Liver (tissue), 9 donors: ENCODE data around the gene TBCD. TPM values are rescaled to one million over a fixed set of nuclear protein-coding genes. Genes with fewer than 3 reads are reported as not detected.

ENCODE experiments used
- DNase-seq: peaks from one replicate; pipeline ENCODE4 v3.0.0-alpha.2; 2017; ENCODE audit warnings: low spot score
- H3K27ac ChIP-seq, 2 donors: one replicate each; pipeline ENCODE4 v1.7.0; 2013; ENCODE audit warnings: inconsistent platforms in 2 of 2, low read length in 2 of 2, control low read depth in 1 of 2, low read depth in 1 of 2, mild to moderate bottlenecking in 1 of 2
- H3K27me3 ChIP-seq, 4 donors: one replicate each; pipeline versions ENCODE4 v1.6.1 to v1.7.0; 2013; ENCODE audit warnings: low read length in 3 of 4, inconsistent platforms in 1 of 4, mild to moderate bottlenecking in 1 of 4, moderate library complexity in 1 of 4; ENCODE audit not compliant: control insufficient read depth in 4 of 4, insufficient read depth in 4 of 4
- H3K36me3 ChIP-seq, 4 donors: one replicate each; pipeline versions ENCODE4 v1.6.1 to v1.7.0; 2013; ENCODE audit warnings: low read length in 3 of 4, mild to moderate bottlenecking in 3 of 4, low read depth in 1 of 4, moderate library complexity in 1 of 4; ENCODE audit not compliant: control insufficient read depth in 4 of 4, insufficient read depth in 3 of 4
- H3K4me1 ChIP-seq, 4 donors: one replicate each; pipeline versions ENCODE4 v1.6.1 to v1.7.0; 2013; ENCODE audit warnings: low read length in 3 of 4, mild to moderate bottlenecking in 3 of 4, moderate library complexity in 1 of 4; ENCODE audit not compliant: control insufficient read depth in 4 of 4, insufficient read depth in 4 of 4
- H3K4me3 ChIP-seq, 3 donors: one replicate each; pipeline versions ENCODE4 v1.6.1 to v1.7.0; 2013; ENCODE audit warnings: low read length in 3 of 3, control low read depth in 1 of 3, low read depth in 1 of 3, mild to moderate bottlenecking in 1 of 3
- H3K9ac ChIP-seq, 2 donors: one replicate each; pipeline ENCODE4 v1.7.0; 2013; ENCODE audit warnings: low read length in 2 of 2, mild to moderate bottlenecking in 2 of 2, moderate library complexity in 2 of 2, control low read depth in 1 of 2, low read depth in 1 of 2
- H3K9me3 ChIP-seq, 4 donors: one replicate each; pipeline versions ENCODE4 v1.6.1 to v1.7.0; 2013; ENCODE audit warnings: low read length in 3 of 4; ENCODE audit not compliant: control insufficient read depth in 4 of 4
- ATF3 ChIP-seq: IDR thresholded peaks from 2 replicates; pipeline ENCODE4 v1.6.1; 2016; ENCODE audit warnings: antibody characterized with exemption
- EGR1 ChIP-seq, 2 donors: IDR thresholded peaks; 2 replicates each; pipeline ENCODE4 v1.6.1; 2016 to 2018; ENCODE audit warnings: antibody characterized with exemption in 2 of 2, low read depth in 2 of 2
- FOXA1 ChIP-seq: IDR thresholded peaks from 2 replicates; pipeline ENCODE4 v1.6.1; 2016; ENCODE audit warnings: antibody characterized with exemption
- FOXA2 ChIP-seq: IDR thresholded peaks from 2 replicates; pipeline ENCODE4 v1.6.1; 2016; ENCODE audit warnings: antibody characterized with exemption
- GABPA ChIP-seq, 2 donors: IDR thresholded peaks in 1 of 2; conservative IDR thresholded peaks in 1 of 2; 2 replicates each; pipeline ENCODE4 v1.6.1; 2016; ENCODE audit warnings: antibody characterized with exemption in 2 of 2, mild to moderate bottlenecking in 1 of 2, moderate library complexity in 1 of 2
- HNF4A ChIP-seq, 2 donors: conservative IDR thresholded peaks; 2 replicates each; pipeline ENCODE4 v1.6.1; 2016; ENCODE audit warnings: antibody characterized with exemption in 2 of 2, mild to moderate bottlenecking in 2 of 2
- HNF4G ChIP-seq: IDR thresholded peaks from 2 replicates; pipeline ENCODE4 v1.6.1; 2016; ENCODE audit warnings: antibody characterized with exemption
- JUND ChIP-seq, 2 donors: IDR thresholded peaks; 2 replicates each; pipeline ENCODE4 v1.6.1; 2016; ENCODE audit warnings: antibody characterized with exemption in 2 of 2
- NR2F2 ChIP-seq: IDR thresholded peaks from 2 replicates; pipeline ENCODE4 v1.6.1; 2016; ENCODE audit warnings: antibody characterized with exemption
- RAD21 ChIP-seq, 2 donors: IDR thresholded peaks; 2 replicates each; pipeline ENCODE4 v1.6.1; 2016; ENCODE audit warnings: antibody characterized with exemption in 2 of 2, mild to moderate bottlenecking in 2 of 2
- RXRA ChIP-seq, 2 donors: IDR thresholded peaks; 2 replicates each; pipeline ENCODE4 v1.6.1; 2017 to 2018; ENCODE audit warnings: antibody characterized with exemption in 2 of 2, mild to moderate bottlenecking in 1 of 2
- SP1 ChIP-seq: IDR thresholded peaks from 2 replicates; pipeline ENCODE4 v1.6.1; 2018; ENCODE audit warnings: antibody characterized with exemption, mild to moderate bottlenecking
- YY1 ChIP-seq: IDR thresholded peaks from 2 replicates; pipeline ENCODE4 v1.6.1; 2016; ENCODE audit warnings: antibody characterized with exemption, mild to moderate bottlenecking
- ZBTB33 ChIP-seq: IDR thresholded peaks from 2 replicates; pipeline ENCODE4 v1.6.1; 2016; ENCODE audit warnings: antibody characterized with exemption
- WGBS: extraction: QIAGEN DNeasy Blood & Tissue Kit; methylation state at CpG from one replicate; pipeline ENCODE4 v1.1.7; 2013; 5-methylcytosine and 5-hydroxymethylcytosine counted together
- polyA plus RNA-seq, 2 donors: library from polyadenylated mRNA; stranded (reverse) in 1 of 2; unstranded in 1 of 2; fragments of 200-250 nt in 1 of 2; fragments of >200 nt in 1 of 2; fragmentation: Nextera tagmentation in 1 of 2; extraction: Ambion mirVana in 1 of 2; gene quantifications; one replicate each; pipeline versions ENCODE4 v1.2.1 to v1.2.3, GENCODE V29; 2013 to 2015
- total RNA-seq, 2 donors: library from RNA; depleted of rRNA; stranded (reverse); fragments of >200 nt; gene quantifications; one replicate each; pipeline ENCODE4 v1.2.3, GENCODE V29; 2014
- donor health status: healthy.
- donor health status: healthy.
- donor health status: healthy.
- donor health status: healthy.
- donor health status: healthy.

TBCD gene
- total and polyA plus RNA-seq, 4 donors: 29.8 to 42.2 (median 33.0) TPM

GRCh38 chr17:82927661-82928601 lies 176.1 kb downstream of the TBCD start:
- TF ChIP-seq NR2F2 (no peak), JUND (IDR thresholded peaks at IDR 0.05) (no peak)
- Histone ChIP-seq H3K4me1 (no peaks in the 10 kb centered on the region), H3K9ac (no peak overlapping the region), H3K4me3 (no peak overlapping the region), H3K9me3 (no peaks in the 10 kb centered on the region), H3K36me3 (peaks cover 6 to 57% (median 18%) of the 10 kb centered on the region in 4 donors), H3K27ac (no peak overlapping the region), H3K27me3 (no peaks in the 10 kb centered on the region)
- 92% methylated on average over 34 of the region's 34 CpGs for WGBS
- no peak for DNase-seq

- H3K9ac ChIP-seq: no peak overlapping the region
- DNase-seq: no peak
- H3K36me3 ChIP-seq: peaks cover 6 to 63% (median 18%) of the 10 kb centered on the region in 4 donors
- H3K4me1 ChIP-seq: no peaks in the 10 kb centered on the region
- 96% methylated on average over 35 of the region's 35 CpGs for WGBS
- H3K27ac ChIP-seq: no peak overlapping the region
- no peak overlapping the region for H3K4me3 ChIP-seq
- H3K9me3 ChIP-seq: no peaks in the 10 kb centered on the region
- TF ChIP-seq YY1: no peak
- no peak for TF ChIP-seq JUND (IDR thresholded peaks at IDR 0.05)
- TF ChIP-seq FOXA2: no peak
- TF ChIP-seq ATF3: no peak
- TF ChIP-seq SP1: no peak
- no peak for TF ChIP-seq HNF4A (conservative IDR thresholded peaks at IDR 0.05)
- no peak for TF ChIP-seq RAD21 (IDR thresholded peaks at IDR 0.05)
- TF ChIP-seq EGR1 (IDR thresholded peaks at IDR 0.05; ENCODE audit: low read depth in 2 of 2): no peak
- TF ChIP-seq ZBTB33: no peak
- no peak for TF ChIP-seq GABPA (IDR thresholded peaks at IDR 0.05 in 1 of 2, conservative IDR thresholded peaks at IDR 0.05 in 1 of 2)
- no peak for TF ChIP-seq RXRA (IDR thresholded peaks at IDR 0.05)
- TF ChIP-seq NR2F2: no peak
- no peak for TF ChIP-seq FOXA1
- TF ChIP-seq HNF4G: no peak
- no peaks in the 10 kb centered on the region for H3K27me3 ChIP-seq
Observed at GRCh38 chr17:82929011-82929622, 177.3 kb downstream of the TBCD start.

- H3K9me3 ChIP-seq: no peaks in the 10 kb centered on the region
- H3K4me1 ChIP-seq: no peaks in the 10 kb centered on the region
- TF ChIP-seq JUND (IDR thresholded peaks at IDR 0.05): no peak
- no peak overlapping the region for H3K27ac ChIP-seq
- 92% methylated on average over 9 of the region's 9 CpGs for WGBS
- H3K9ac ChIP-seq: no peak overlapping the region
- H3K27me3 ChIP-seq: no peaks in the 10 kb centered on the region
- no peak overlapping the region for H3K4me3 ChIP-seq
- no peak for DNase-seq
- H3K36me3 ChIP-seq: peaks cover 6 to 64% (median 18%) of the 10 kb centered on the region in 4 donors
Observed at GRCh38 chr17:82929676-82930042, 177.8 kb downstream of the TBCD start.
